SK-N-SH (cell line): ENCODE results near the gene SEMA4D. TPM values are rescaled to one million over a fixed set of nuclear protein-coding genes. Genes with fewer than 3 reads are reported as not detected.
A peak's percentile ranks its signal among the peaks of the same experiment; 100 is the strongest.

ENCODE experiments used
- CTCF ChIA-PET: fragments of 300-600, 350-600 bp; formaldehyde crosslinking; extraction: SDS; loops from one replicate; lab custom pipeline; 2021; lab: Yijun Ruan, JAX
- POLR2A ChIA-PET: fragments of 350-600 bp; sonication (Branson Sonifier 250); formaldehyde crosslinking; extraction: SDS; loops from one replicate; lab custom pipeline; 2020; ENCODE audit warnings: antibody characterized with exemption, inconsistent platforms; lab: Yijun Ruan, JAX
- DNase-seq: peaks from one replicate; pipeline ENCODE4 v3.0.0; 2012
- H2AFZ ChIP-seq: fragments of 200-600 bp; sonication (generic); 2 replicates; pipeline ENCODE4 v1.8.1; 2016; ENCODE audit warnings: antibody characterized with exemption, mild to moderate bottlenecking, low read depth
- H3F3A ChIP-seq: fragments of 200-600 bp; sonication (generic); replicated peaks from 2 replicates; pipeline ENCODE3; 2016; ENCODE audit warnings: antibody characterized with exemption, mild to moderate bottlenecking; ENCODE audit not compliant: insufficient read depth
- H3K27ac ChIP-seq, 2 experiments: fragments of 200-500 bp in 1 of 2; fragments of 200-600 bp in 1 of 2; sonication (Bioruptor generic) in 1 of 2; sonication (generic), shearing (Covaris generic) in 1 of 2; 2 replicates each; pipeline versions ENCODE4 v1.5.1 to v1.6.1; 2014 to 2016; ENCODE audit warnings: low read depth in 2 of 2, inconsistent platforms in 1 of 2, low read length in 1 of 2, mild to moderate bottlenecking in 1 of 2, mixed read lengths in 1 of 2
- H3K27me3 ChIP-seq: fragments of 200-600 bp; sonication (generic), shearing (Covaris generic); 2 replicates; pipeline ENCODE4 v1.6.1; 2016; ENCODE audit warnings: mixed run types; ENCODE audit not compliant: insufficient read depth
- H3K36me3 ChIP-seq, 2 experiments: fragments of 200-500 bp in 1 of 2; fragments of 200-600 bp in 1 of 2; sonication (Bioruptor generic) in 1 of 2; sonication (generic) in 1 of 2; replicated peaks in 1 of 2; 2 replicates each; pipeline versions ENCODE3 to v1.5.1; 2014 to 2016; ENCODE audit warnings: low read length in 1 of 2, mild to moderate bottlenecking in 1 of 2; ENCODE audit not compliant: insufficient read depth in 2 of 2, control insufficient read depth in 1 of 2
- H3K4me1 ChIP-seq, 2 experiments: fragments of 200-500 bp in 1 of 2; fragments of 200-600 bp in 1 of 2; sonication (Bioruptor generic) in 1 of 2; sonication (generic), shearing (Covaris generic) in 1 of 2; 2 replicates each; pipeline versions ENCODE4 v1.5.1 to v1.6.1; 2014 to 2016; ENCODE audit warnings: low read depth in 1 of 2, low read length in 1 of 2, mixed run types in 1 of 2; ENCODE audit not compliant: insufficient read depth in 2 of 2, control insufficient read depth in 1 of 2
- H3K4me2 ChIP-seq: fragments of 200-600 bp; sonication (generic), shearing (Covaris generic); 2 replicates; pipeline ENCODE4 v1.6.1; 2017; ENCODE audit warnings: mixed run types
- H3K4me3 ChIP-seq, 2 experiments: fragments of 200-500 bp in 1 of 2; fragments of 200-600 bp in 1 of 2; sonication (Bioruptor generic) in 1 of 2; sonication (generic), shearing (Covaris generic) in 1 of 2; 2 replicates each; pipeline versions ENCODE4 v1.5.1 to v1.8.1; 2014 to 2016; ENCODE audit warnings: low read depth in 2 of 2, inconsistent platforms in 1 of 2, low read length in 1 of 2, mild to moderate bottlenecking in 1 of 2, mixed read lengths in 1 of 2, moderate library complexity in 1 of 2
- H3K79me2 ChIP-seq: fragments of 200-600 bp; sonication (generic); 2 replicates; pipeline ENCODE4 v1.8.1; 2017; ENCODE audit warnings: mild to moderate bottlenecking; ENCODE audit not compliant: insufficient read depth
- H3K9ac ChIP-seq: fragments of 200-600 bp; sonication (generic); 2 replicates; pipeline ENCODE4 v1.6.1; 2017; ENCODE audit warnings: mixed run types
- H3K9me2 ChIP-seq: fragments of 200-600 bp; sonication (generic); 2 replicates; pipeline ENCODE4 v1.6.1; 2017; ENCODE audit warnings: mixed run types
- H3K9me3 ChIP-seq: fragments of 200-600 bp; sonication (generic); 2 replicates; pipeline ENCODE4 v1.6.1; 2017; ENCODE audit warnings: mixed run types, mild to moderate bottlenecking, moderate library complexity
- H4K20me1 ChIP-seq: fragments of 200-600 bp; sonication (generic); 2 replicates; pipeline ENCODE4 v1.6.1; 2017; ENCODE audit warnings: mild to moderate bottlenecking, mixed run types; ENCODE audit not compliant: insufficient read depth
- ELF1 ChIP-seq: IDR thresholded peaks from 2 replicates; pipeline ENCODE4 v1.4.0; 2012
- EP300 ChIP-seq, 2 experiments: IDR thresholded peaks; 2 replicates each; pipeline versions ENCODE4 v1.4.0 to v1.6.1; 2012; ENCODE audit warnings: borderline replicate concordance in 1 of 2, low read depth in 1 of 2, low read length in 1 of 2
- GABPA ChIP-seq: IDR thresholded peaks from 2 replicates; pipeline ENCODE4 v1.4.0; 2012; ENCODE audit warnings: low read depth, mild to moderate bottlenecking
- MXI1 ChIP-seq: IDR thresholded peaks from 2 replicates; pipeline ENCODE4 v1.6.1; 2012; ENCODE audit warnings: mild to moderate bottlenecking, low read depth, low read length, improper control_type of control experiment
- POLR2AphosphoS5 ChIP-seq: IDR thresholded peaks from 2 replicates; pipeline ENCODE4 v1.6.1; 2012; ENCODE audit warnings: low read depth, low read length
- RAD21 ChIP-seq: IDR thresholded peaks from 2 replicates; pipeline ENCODE4 v1.6.1; 2012; ENCODE audit warnings: mild to moderate bottlenecking, low read length
- YY1 ChIP-seq: IDR thresholded peaks from 2 replicates; pipeline ENCODE4 v1.4.0; 2012; ENCODE audit warnings: low read depth, mild to moderate bottlenecking
- WGBS: methylation state at CpG from one replicate; pipeline ENCODE4 v1.1.6; 2017; ENCODE audit warnings: low lambda C conversion rate; 5-methylcytosine and 5-hydroxymethylcytosine counted together
- polyA plus RNA-seq, 3 experiments: library from polyadenylated mRNA; depleted of rRNA; stranded (reverse); fragments of >200 nt; gene quantifications; 2 replicates each; pipeline ENCODE4 v1.2.3, GENCODE V29; 2012
- TF ChIP-seq, protein P1 (sequence below): fragments of 150-350 bp; IDR thresholded peaks from 2 replicates; pipeline ENCODE4 v1.6.1; 2016; ENCODE audit warnings: mild to moderate bottlenecking, low read depth, low read length
- TF ChIP-seq, protein P2 (sequence below): fragments of 150-350 bp; IDR thresholded peaks from 2 replicates; pipeline ENCODE4 v1.6.1; 2017; ENCODE audit warnings: antibody characterized with exemption, low read length, low read depth, borderline replicate concordance
- TF ChIP-seq, protein P3 (sequence below): IDR thresholded peaks from 2 replicates; pipeline ENCODE4 v1.4.0; 2012; ENCODE audit warnings: low read depth, borderline replicate concordance

The SEMA4D gene
- polyA plus RNA-seq, 1 of the 3 experiments (the other 2 are of a cell fraction) = 4.8 TPM

DNA sequence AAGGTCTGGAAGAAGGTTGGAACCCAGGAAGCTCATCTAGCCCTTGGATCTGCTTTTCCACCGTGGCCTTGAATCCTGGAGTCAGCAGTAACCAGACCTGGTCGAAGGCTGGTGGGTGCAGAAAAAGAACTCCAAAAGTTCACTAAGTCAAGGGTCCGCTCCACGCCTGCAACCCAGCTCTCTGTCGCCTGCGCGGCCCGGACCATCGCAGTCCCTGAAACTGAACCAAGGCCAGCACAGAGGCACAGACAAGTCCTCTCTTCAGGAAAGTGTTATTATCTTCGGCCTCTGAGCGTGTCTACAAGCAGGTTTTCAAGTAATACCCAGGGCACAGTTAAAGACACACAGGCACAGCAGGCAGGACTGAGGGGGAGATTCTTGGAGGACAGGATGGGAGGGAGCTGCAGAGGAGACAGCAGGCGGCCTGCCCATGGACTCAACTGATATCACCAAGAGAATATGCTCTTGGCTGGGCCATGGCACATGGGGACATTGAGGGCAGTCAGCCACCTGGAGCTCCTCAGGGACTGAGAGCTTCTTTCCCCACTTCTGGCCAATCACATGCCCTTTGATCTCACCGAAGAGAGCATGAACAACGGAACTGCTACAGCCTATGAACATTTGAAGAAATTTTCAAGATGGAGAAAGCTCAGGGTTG lies 45.8 kb upstream of the SEMA4D start:
- DNase-seq = no peak
- WGBS = 64% methylated on average over 14 of the region's 14 CpGs

DNA sequence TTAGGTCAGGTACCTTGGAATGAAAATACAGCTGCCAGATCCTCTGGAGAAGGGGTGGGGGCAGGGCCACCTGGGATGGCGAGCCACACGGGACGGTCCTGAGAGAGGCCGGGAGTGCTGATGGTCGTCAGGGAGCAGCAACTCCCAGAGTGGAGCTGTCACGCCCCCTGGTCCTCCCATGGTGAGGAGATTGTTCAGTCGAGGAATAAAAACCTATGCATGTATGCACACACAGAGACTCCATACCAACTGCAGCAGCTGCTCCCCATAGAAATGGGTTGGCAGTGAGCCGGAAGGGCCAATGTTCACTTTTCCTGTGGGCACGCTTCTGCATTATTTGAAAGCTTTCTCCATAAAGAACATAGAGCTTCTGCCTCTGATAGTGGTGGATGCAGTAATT lies 45.2 kb upstream of the SEMA4D start:
- POLR2A ChIA-PET = interaction anchor here (0.8 kb wide), 1 partner anchor 224 kb away, joined by 3 read pairs; no protein-coding TSS in a partner anchor

More for the DNA sequence above, 45.8 kb upstream of the SEMA4D start:
- ChIA-PET CTCF (interaction anchor here (0.7 to 2.3 kb wide), 8 partner anchors 17 to 558 kb away, joined by 3 to 9 read pairs (median 4); partner anchors contain the start of gene SECISBP2), POLR2A (interaction anchor here (0.8 to 0.9 kb wide), 2 partner anchors 12 to 225 kb away, joined by 3 read pairs; no protein-coding TSS in a partner anchor)
- H3K9ac ChIP-seq = no peak overlapping the region
- H3K4me3 ChIP-seq = no peak overlapping the region
- H3K4me1 ChIP-seq = peaks cover 0 to 19% of the 10 kb centered on the region in 2 experiments; a peak in 1 of 4 replicates
- no peak overlapping the region for H2AFZ ChIP-seq
- no peak overlapping the region for H3K27ac ChIP-seq
- no peaks in the 10 kb centered on the region for H3K9me2 ChIP-seq
- H3K27me3 ChIP-seq = no peaks in the 10 kb centered on the region
- H3K36me3 ChIP-seq = no peaks in the 10 kb centered on the region
- no peak overlapping the region for H3K4me2 ChIP-seq
- H3K79me2 ChIP-seq = no peaks in the 10 kb centered on the region
- H3K9me3 ChIP-seq = no peaks in the 10 kb centered on the region
- H3F3A ChIP-seq = no peaks in the 10 kb centered on the region
- no peaks in the 10 kb centered on the region for H4K20me1 ChIP-seq
- TF ChIP-seq YY1 (no peak), ELF1 (no peak), EP300 (IDR thresholded peaks at IDR 0.05; ENCODE audit: borderline replicate concordance in 1 of 2, low read depth in 1 of 2, low read length in 1 of 2) (no peak), GABPA (no peak)
- TF ChIP-seq, protein P1, sequence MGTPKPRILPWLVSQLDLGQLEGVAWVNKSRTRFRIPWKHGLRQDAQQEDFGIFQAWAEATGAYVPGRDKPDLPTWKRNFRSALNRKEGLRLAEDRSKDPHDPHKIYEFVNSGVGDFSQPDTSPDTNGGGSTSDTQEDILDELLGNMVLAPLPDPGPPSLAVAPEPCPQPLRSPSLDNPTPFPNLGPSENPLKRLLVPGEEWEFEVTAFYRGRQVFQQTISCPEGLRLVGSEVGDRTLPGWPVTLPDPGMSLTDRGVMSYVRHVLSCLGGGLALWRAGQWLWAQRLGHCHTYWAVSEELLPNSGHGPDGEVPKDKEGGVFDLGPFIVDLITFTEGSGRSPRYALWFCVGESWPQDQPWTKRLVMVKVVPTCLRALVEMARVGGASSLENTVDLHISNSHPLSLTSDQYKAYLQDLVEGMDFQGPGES = no peak

More for the DNA sequence above, 45.2 kb upstream of the SEMA4D start:
- no peaks in the 10 kb centered on the region for H3K9me3 ChIP-seq
- no peaks in the 10 kb centered on the region for H3K9me2 ChIP-seq
- H3K4me3 ChIP-seq = no peak overlapping the region
- H3K36me3 ChIP-seq = no peaks in the 10 kb centered on the region
- H3K27me3 ChIP-seq = no peaks in the 10 kb centered on the region
- H2AFZ ChIP-seq = no peak overlapping the region
- no peak overlapping the region for H3K9ac ChIP-seq
- no peaks in the 10 kb centered on the region for H4K20me1 ChIP-seq
- H3K4me1 ChIP-seq = peaks cover 0 to 26% of the 10 kb centered on the region in 2 experiments; a peak in 1 of 4 replicates
- WGBS = 64% methylated on average over 9 of the region's 9 CpGs
- peak overlapping the region in 1 of 2 experiments; percentile 76; a peak in 2 of 4 replicates for H3K27ac ChIP-seq
- no peaks in the 10 kb centered on the region for H3K79me2 ChIP-seq
- H3K4me2 ChIP-seq = no peak overlapping the region
- DNase-seq = no peak
- H3F3A ChIP-seq = no peaks in the 10 kb centered on the region
- CTCF ChIA-PET = interaction anchor here (1.0 to 2.3 kb wide), 6 partner anchors 16 to 559 kb away, joined by 3 to 9 read pairs (median 4); partner anchors contain the start of gene SECISBP2
- TF ChIP-seq MXI1 (no peak), RAD21 (no peak), POLR2AphosphoS5 (no peak), EP300 (IDR thresholded peaks at IDR 0.05; ENCODE audit: borderline replicate concordance in 1 of 2, low read depth in 1 of 2, low read length in 1 of 2) (no peak)
- TF ChIP-seq, protein P2, sequence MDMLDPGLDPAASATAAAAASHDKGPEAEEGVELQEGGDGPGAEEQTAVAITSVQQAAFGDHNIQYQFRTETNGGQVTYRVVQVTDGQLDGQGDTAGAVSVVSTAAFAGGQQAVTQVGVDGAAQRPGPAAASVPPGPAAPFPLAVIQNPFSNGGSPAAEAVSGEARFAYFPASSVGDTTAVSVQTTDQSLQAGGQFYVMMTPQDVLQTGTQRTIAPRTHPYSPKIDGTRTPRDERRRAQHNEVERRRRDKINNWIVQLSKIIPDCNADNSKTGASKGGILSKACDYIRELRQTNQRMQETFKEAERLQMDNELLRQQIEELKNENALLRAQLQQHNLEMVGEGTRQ = no peak
- TF ChIP-seq, protein P3, sequence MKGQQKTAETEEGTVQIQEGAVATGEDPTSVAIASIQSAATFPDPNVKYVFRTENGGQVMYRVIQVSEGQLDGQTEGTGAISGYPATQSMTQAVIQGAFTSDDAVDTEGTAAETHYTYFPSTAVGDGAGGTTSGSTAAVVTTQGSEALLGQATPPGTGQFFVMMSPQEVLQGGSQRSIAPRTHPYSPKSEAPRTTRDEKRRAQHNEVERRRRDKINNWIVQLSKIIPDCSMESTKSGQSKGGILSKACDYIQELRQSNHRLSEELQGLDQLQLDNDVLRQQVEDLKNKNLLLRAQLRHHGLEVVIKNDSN = no peak
